ENCODE results near the gene TRAPPC8.
"Not testable (repeated sequence)": the region's sequence is repeated elsewhere in the genome, so short reads cannot be mapped to it uniquely, and the experiment has no call there.

The TRAPPC8 gene

GRCh38 chr18:31809049-31809448 is 133.9 kb downstream of the TRAPPC8 start:
- not testable (repeated sequence) for H3K27me3 ChIP-seq (replicated peaks; ENCODE audit: control insufficient read depth, insufficient read depth, low read length, poor library complexity, severe bottlenecking); DNase-seq; H3K9me3 ChIP-seq (ENCODE audit: control insufficient read depth, low read length); H3K4me3 ChIP-seq (ENCODE audit: insufficient read depth, low read depth, low read length, poor library complexity, severe bottlenecking); H3K36me3 ChIP-seq (ENCODE audit: control insufficient read depth, insufficient read depth, low read length); H3K27ac ChIP-seq (ENCODE audit: insufficient read depth, low read length, poor library complexity, severe bottlenecking); H3K4me1 ChIP-seq (ENCODE audit: control insufficient read depth, insufficient read depth, low read length, poor library complexity, severe bottlenecking)

DNA sequence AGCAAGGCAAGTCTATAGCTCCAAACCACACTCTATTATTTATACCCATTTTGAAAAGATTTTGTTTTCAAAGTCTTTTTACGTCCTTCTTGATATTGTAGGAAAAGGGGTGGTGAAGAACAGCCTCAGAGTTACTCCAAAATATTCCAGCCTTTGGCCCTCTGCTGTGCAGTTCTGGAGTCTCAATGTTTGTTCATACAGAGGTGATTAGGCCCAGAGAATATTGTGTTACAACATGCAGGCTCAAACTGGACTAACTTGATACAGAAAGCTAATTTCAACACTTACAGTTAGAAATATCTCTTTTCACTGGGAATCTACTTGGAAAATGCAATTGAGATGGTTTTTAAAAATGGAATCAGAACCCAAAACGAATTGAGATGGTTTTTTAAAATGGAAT is 141.8 kb downstream of the TRAPPC8 start:
- H3K36me3 ChIP-seq (ENCODE audit: control insufficient read depth, insufficient read depth, low read length), result no peaks in the 10 kb centered on the region
- no peak overlapping the region for H3K27ac ChIP-seq (ENCODE audit: insufficient read depth, low read length, poor library complexity, severe bottlenecking)
- no peak overlapping the region for H3K4me3 ChIP-seq (ENCODE audit: insufficient read depth, low read depth, low read length, poor library complexity, severe bottlenecking)
- no peaks in the 10 kb centered on the region for H3K4me1 ChIP-seq (ENCODE audit: control insufficient read depth, insufficient read depth, low read length, poor library complexity, severe bottlenecking)
- no peaks in the 10 kb centered on the region for H3K27me3 ChIP-seq (replicated peaks; ENCODE audit: control insufficient read depth, insufficient read depth, low read length, poor library complexity, severe bottlenecking)
- DNase-seq, result no peak
- no peaks in the 10 kb centered on the region for H3K9me3 ChIP-seq (ENCODE audit: control insufficient read depth, low read length)

DNA sequence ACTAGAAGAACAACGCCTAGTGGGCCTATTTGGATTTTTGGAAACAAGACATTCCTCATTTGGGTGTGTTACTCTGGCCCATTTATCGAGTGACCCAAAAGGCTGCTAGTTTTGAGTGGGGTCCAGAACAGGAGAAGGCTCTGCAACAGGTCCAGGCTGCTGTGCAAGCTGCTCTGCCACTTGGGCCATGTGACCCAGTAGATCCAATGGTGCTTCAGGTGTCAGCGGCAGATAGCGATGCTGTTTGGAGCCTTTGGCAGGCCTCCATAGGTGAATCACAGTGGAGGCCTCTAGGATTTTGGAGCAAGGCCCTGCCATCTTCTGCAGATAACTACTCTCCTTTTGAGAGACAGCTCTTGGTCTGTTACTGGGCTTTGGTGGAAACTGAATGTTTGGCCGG is 143.7 kb downstream of the TRAPPC8 start:
- H3K27ac ChIP-seq (ENCODE audit: insufficient read depth, low read length, poor library complexity, severe bottlenecking); DNase-seq; H3K36me3 ChIP-seq (ENCODE audit: control insufficient read depth, insufficient read depth, low read length); H3K4me1 ChIP-seq (ENCODE audit: control insufficient read depth, insufficient read depth, low read length, poor library complexity, severe bottlenecking); H3K27me3 ChIP-seq (replicated peaks; ENCODE audit: control insufficient read depth, insufficient read depth, low read length, poor library complexity, severe bottlenecking); H3K4me3 ChIP-seq (ENCODE audit: insufficient read depth, low read depth, low read length, poor library complexity, severe bottlenecking); H3K9me3 ChIP-seq (ENCODE audit: control insufficient read depth, low read length): not testable (repeated sequence)

DNA sequence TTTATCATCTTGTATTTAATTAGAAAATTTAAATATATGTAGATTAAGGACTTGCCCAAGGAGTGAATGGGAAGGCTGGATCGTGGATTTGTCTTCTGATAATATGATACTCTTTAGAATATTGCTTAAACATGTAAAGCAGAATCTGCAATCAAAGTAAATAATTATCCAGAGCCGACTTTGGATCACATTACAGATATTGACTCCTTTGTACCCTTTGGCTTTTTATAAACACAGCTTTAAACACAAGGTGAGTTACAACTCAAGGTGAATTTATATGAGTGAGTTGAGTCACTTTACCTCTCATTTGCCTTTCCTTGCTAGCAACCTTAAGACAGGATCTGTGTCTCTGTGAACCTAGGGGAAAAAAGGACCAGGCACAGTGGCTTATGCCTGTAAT is 144.5 kb downstream of the TRAPPC8 start:
- Histone ChIP-seq H3K4me3 (ENCODE audit: insufficient read depth, low read depth, low read length, poor library complexity, severe bottlenecking) (no peak overlapping the region), H3K36me3 (ENCODE audit: control insufficient read depth, insufficient read depth, low read length) (no peaks in the 10 kb centered on the region), H3K27me3 (replicated peaks; ENCODE audit: control insufficient read depth, insufficient read depth, low read length, poor library complexity, severe bottlenecking) (no peaks in the 10 kb centered on the region), H3K9me3 (ENCODE audit: control insufficient read depth, low read length) (no peaks in the 10 kb centered on the region), H3K27ac (ENCODE audit: insufficient read depth, low read length, poor library complexity, severe bottlenecking) (no peak overlapping the region), H3K4me1 (ENCODE audit: control insufficient read depth, insufficient read depth, low read length, poor library complexity, severe bottlenecking) (no peaks in the 10 kb centered on the region)
- no peak for DNase-seq

GRCh38 chr18:31795747-31796146 is 147.2 kb downstream of the TRAPPC8 start:
- Histone ChIP-seq H3K27ac (ENCODE audit: insufficient read depth, low read length, poor library complexity, severe bottlenecking) (no peak overlapping the region), H3K9me3 (ENCODE audit: control insufficient read depth, low read length) (no peaks in the 10 kb centered on the region), H3K4me3 (ENCODE audit: insufficient read depth, low read depth, low read length, poor library complexity, severe bottlenecking) (no peak overlapping the region), H3K4me1 (ENCODE audit: control insufficient read depth, insufficient read depth, low read length, poor library complexity, severe bottlenecking) (no peaks in the 10 kb centered on the region), H3K27me3 (replicated peaks; ENCODE audit: control insufficient read depth, insufficient read depth, low read length, poor library complexity, severe bottlenecking) (no peaks in the 10 kb centered on the region), H3K36me3 (ENCODE audit: control insufficient read depth, insufficient read depth, low read length) (no peaks in the 10 kb centered on the region)
- DNase-seq, result no peak

DNA sequence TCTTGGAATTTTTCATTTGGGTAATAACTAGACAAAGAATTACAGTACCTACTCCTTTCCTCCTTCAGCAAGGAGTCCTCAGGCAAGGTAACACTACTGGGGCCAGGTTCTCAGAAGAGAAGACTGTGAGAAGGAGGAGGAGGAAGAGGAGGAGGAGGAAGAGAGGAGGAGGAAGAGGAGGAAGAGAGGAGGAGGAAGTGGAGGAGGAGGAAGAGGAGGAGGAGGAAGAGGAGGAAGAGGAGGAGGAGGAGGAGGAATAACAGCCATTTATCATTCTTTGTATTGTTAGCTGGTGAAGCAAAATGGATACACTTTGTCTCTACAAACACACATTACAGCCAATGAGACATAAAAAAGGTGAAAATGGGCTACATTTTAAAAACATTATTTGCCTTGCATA is 149.4 kb downstream of the TRAPPC8 start:
- Histone ChIP-seq H3K9me3 (ENCODE audit: control insufficient read depth, low read length) (no peaks in the 10 kb centered on the region), H3K27ac (ENCODE audit: insufficient read depth, low read length, poor library complexity, severe bottlenecking) (no peak overlapping the region), H3K4me1 (ENCODE audit: control insufficient read depth, insufficient read depth, low read length, poor library complexity, severe bottlenecking) (no peaks in the 10 kb centered on the region), H3K4me3 (ENCODE audit: insufficient read depth, low read depth, low read length, poor library complexity, severe bottlenecking) (no peak overlapping the region), H3K27me3 (replicated peaks; ENCODE audit: control insufficient read depth, insufficient read depth, low read length, poor library complexity, severe bottlenecking) (no peaks in the 10 kb centered on the region), H3K36me3 (ENCODE audit: control insufficient read depth, insufficient read depth, low read length) (no peaks in the 10 kb centered on the region)
- no peak for DNase-seq

GRCh38 chr18:31792580-31792911 is 150.4 kb downstream of the TRAPPC8 start:
- no peaks in the 10 kb centered on the region for H3K9me3 ChIP-seq (ENCODE audit: control insufficient read depth, low read length)
- H3K4me1 ChIP-seq (ENCODE audit: control insufficient read depth, insufficient read depth, low read length, poor library complexity, severe bottlenecking), result no peaks in the 10 kb centered on the region
- H3K36me3 ChIP-seq (ENCODE audit: control insufficient read depth, insufficient read depth, low read length), result no peaks in the 10 kb centered on the region
- H3K27me3 ChIP-seq (replicated peaks; ENCODE audit: control insufficient read depth, insufficient read depth, low read length, poor library complexity, severe bottlenecking), result no peaks in the 10 kb centered on the region
- no peak for DNase-seq
- H3K27ac ChIP-seq (ENCODE audit: insufficient read depth, low read length, poor library complexity, severe bottlenecking), result no peak overlapping the region
- no peak overlapping the region for H3K4me3 ChIP-seq (ENCODE audit: insufficient read depth, low read depth, low read length, poor library complexity, severe bottlenecking)

- Histone ChIP-seq H3K4me1 (ENCODE audit: control insufficient read depth, insufficient read depth, low read length, poor library complexity, severe bottlenecking) (no peaks in the 10 kb centered on the region), H3K27ac (ENCODE audit: insufficient read depth, low read length, poor library complexity, severe bottlenecking) (no peak overlapping the region), H3K27me3 (replicated peaks; ENCODE audit: control insufficient read depth, insufficient read depth, low read length, poor library complexity, severe bottlenecking) (no peaks in the 10 kb centered on the region), H3K9me3 (ENCODE audit: control insufficient read depth, low read length) (no peaks in the 10 kb centered on the region), H3K36me3 (ENCODE audit: control insufficient read depth, insufficient read depth, low read length) (no peaks in the 10 kb centered on the region), H3K4me3 (ENCODE audit: insufficient read depth, low read depth, low read length, poor library complexity, severe bottlenecking) (no peak overlapping the region)
- no peak for DNase-seq
Measured at GRCh38 chr18:31791817-31792579, 150.9 kb downstream of the TRAPPC8 start.

GRCh38 chr18:31789409-31789808 is 153.5 kb downstream of the TRAPPC8 start:
- no peak for DNase-seq
- Histone ChIP-seq H3K9me3 (ENCODE audit: control insufficient read depth, low read length) (no peaks in the 10 kb centered on the region), H3K27ac (ENCODE audit: insufficient read depth, low read length, poor library complexity, severe bottlenecking) (no peak overlapping the region), H3K36me3 (ENCODE audit: control insufficient read depth, insufficient read depth, low read length) (no peaks in the 10 kb centered on the region), H3K4me1 (ENCODE audit: control insufficient read depth, insufficient read depth, low read length, poor library complexity, severe bottlenecking) (no peaks in the 10 kb centered on the region), H3K4me3 (ENCODE audit: insufficient read depth, low read depth, low read length, poor library complexity, severe bottlenecking) (no peak overlapping the region), H3K27me3 (replicated peaks; ENCODE audit: control insufficient read depth, insufficient read depth, low read length, poor library complexity, severe bottlenecking) (no peaks in the 10 kb centered on the region)

GRCh38 chr18:31783059-31783458 is 159.9 kb downstream of the TRAPPC8 start:
- H3K27ac ChIP-seq (ENCODE audit: insufficient read depth, low read length, poor library complexity, severe bottlenecking), result no peak overlapping the region
- no peaks in the 10 kb centered on the region for H3K4me1 ChIP-seq (ENCODE audit: control insufficient read depth, insufficient read depth, low read length, poor library complexity, severe bottlenecking)
- H3K27me3 ChIP-seq (replicated peaks; ENCODE audit: control insufficient read depth, insufficient read depth, low read length, poor library complexity, severe bottlenecking), result no peaks in the 10 kb centered on the region
- no peak for DNase-seq
- no peaks in the 10 kb centered on the region for H3K36me3 ChIP-seq (ENCODE audit: control insufficient read depth, insufficient read depth, low read length)
- no peak overlapping the region for H3K4me3 ChIP-seq (ENCODE audit: insufficient read depth, low read depth, low read length, poor library complexity, severe bottlenecking)
- peaks cover 5% of the 10 kb centered on the region for H3K9me3 ChIP-seq (ENCODE audit: control insufficient read depth, low read length)

Data from effector memory CD4-positive, alpha-beta T cell (primary cell).